Neural cell (in vitro differentiated cells): ENCODE results near the gene ALK.

ENCODE experiments used
- EP300 ChIP-seq: fragments of 450-650 bp; conservative IDR thresholded peaks from 2 replicates; pipeline ENCODE4 v1.6.1; 2014; ENCODE audit warnings: antibody characterized with exemption, mild to moderate bottlenecking, moderate library complexity; ENCODE audit not compliant: poor library complexity, severe bottlenecking
- EZH2 ChIP-seq: fragments of 200-600, 300-800 bp; shearing (Covaris generic), sonication (generic); IDR thresholded peaks from 2 replicates; pipeline ENCODE4 v1.6.1; 2014; ENCODE audit warnings: antibody characterized with exemption, low read length, borderline replicate concordance, mild to moderate bottlenecking; ENCODE audit not compliant: insufficient read depth, poor library complexity, severe bottlenecking
- RAD21 ChIP-seq: fragments of 450-650 bp; conservative IDR thresholded peaks from 2 replicates; pipeline ENCODE4 v1.6.1; 2014; ENCODE audit warnings: antibody characterized with exemption, mild to moderate bottlenecking, moderate library complexity
- TAF1 ChIP-seq: IDR thresholded peaks from 2 replicates; pipeline ENCODE4 v1.6.1; 2012; ENCODE audit warnings: low read depth
- TF ChIP-seq, protein P1 (sequence below): fragments of 450-650 bp; IDR thresholded peaks from 2 replicates; pipeline ENCODE4 v1.5.1; 2014; ENCODE audit warnings: antibody characterized with exemption, mild to moderate bottlenecking, moderate library complexity; ENCODE audit not compliant: poor library complexity, severe bottlenecking
- TF ChIP-seq, protein P2 (sequence below): IDR thresholded peaks from 2 replicates; pipeline ENCODE4 v1.6.1; 2012; ENCODE audit warnings: borderline replicate concordance

DNA sequence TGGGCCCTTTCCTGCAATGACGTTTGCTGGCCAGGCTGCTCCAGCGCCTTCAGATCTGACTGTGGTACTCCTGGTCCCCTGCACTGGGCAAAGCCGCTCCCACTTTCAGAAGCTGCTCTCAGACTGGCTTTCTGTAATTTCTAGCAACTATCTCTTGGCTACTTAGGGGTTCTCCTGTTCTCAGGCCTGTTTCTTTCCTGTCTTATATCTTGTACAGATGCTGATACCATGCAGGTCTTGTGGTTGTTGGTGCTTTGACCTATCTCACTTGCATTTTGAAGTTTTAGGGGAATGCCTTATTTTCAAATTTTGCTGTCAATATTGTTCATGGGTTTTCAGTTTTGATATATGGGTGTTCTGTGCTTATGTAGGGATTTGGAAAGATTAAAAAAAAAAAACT is 660.4 kb downstream of the ALK start:
- TF ChIP-seq, protein P1, sequence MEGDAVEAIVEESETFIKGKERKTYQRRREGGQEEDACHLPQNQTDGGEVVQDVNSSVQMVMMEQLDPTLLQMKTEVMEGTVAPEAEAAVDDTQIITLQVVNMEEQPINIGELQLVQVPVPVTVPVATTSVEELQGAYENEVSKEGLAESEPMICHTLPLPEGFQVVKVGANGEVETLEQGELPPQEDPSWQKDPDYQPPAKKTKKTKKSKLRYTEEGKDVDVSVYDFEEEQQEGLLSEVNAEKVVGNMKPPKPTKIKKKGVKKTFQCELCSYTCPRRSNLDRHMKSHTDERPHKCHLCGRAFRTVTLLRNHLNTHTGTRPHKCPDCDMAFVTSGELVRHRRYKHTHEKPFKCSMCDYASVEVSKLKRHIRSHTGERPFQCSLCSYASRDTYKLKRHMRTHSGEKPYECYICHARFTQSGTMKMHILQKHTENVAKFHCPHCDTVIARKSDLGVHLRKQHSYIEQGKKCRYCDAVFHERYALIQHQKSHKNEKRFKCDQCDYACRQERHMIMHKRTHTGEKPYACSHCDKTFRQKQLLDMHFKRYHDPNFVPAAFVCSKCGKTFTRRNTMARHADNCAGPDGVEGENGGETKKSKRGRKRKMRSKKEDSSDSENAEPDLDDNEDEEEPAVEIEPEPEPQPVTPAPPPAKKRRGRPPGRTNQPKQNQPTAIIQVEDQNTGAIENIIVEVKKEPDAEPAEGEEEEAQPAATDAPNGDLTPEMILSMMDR = no peak
- TF ChIP-seq, protein P2, sequence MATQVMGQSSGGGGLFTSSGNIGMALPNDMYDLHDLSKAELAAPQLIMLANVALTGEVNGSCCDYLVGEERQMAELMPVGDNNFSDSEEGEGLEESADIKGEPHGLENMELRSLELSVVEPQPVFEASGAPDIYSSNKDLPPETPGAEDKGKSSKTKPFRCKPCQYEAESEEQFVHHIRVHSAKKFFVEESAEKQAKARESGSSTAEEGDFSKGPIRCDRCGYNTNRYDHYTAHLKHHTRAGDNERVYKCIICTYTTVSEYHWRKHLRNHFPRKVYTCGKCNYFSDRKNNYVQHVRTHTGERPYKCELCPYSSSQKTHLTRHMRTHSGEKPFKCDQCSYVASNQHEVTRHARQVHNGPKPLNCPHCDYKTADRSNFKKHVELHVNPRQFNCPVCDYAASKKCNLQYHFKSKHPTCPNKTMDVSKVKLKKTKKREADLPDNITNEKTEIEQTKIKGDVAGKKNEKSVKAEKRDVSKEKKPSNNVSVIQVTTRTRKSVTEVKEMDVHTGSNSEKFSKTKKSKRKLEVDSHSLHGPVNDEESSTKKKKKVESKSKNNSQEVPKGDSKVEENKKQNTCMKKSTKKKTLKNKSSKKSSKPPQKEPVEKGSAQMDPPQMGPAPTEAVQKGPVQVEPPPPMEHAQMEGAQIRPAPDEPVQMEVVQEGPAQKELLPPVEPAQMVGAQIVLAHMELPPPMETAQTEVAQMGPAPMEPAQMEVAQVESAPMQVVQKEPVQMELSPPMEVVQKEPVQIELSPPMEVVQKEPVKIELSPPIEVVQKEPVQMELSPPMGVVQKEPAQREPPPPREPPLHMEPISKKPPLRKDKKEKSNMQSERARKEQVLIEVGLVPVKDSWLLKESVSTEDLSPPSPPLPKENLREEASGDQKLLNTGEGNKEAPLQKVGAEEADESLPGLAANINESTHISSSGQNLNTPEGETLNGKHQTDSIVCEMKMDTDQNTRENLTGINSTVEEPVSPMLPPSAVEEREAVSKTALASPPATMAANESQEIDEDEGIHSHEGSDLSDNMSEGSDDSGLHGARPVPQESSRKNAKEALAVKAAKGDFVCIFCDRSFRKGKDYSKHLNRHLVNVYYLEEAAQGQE = no peak
- no peak for TF ChIP-seq EP300
- no peak for TF ChIP-seq RAD21
- no peak for TF ChIP-seq TAF1
- TF ChIP-seq EZH2 = no peak
